Ascending aorta (tissue), 2 donors: ENCODE measurements around the gene DDX31. TPM values are rescaled to one million over a fixed set of nuclear protein-coding genes. Genes with fewer than 3 reads are reported as not detected.

Experiments used
- DNase-seq, 2 donors: peaks; one replicate each; pipeline ENCODE4 v3.0.0-alpha.2; 2019; ENCODE audit warnings: low spot score in 2 of 2
- H3K27ac ChIP-seq, 2 donors: fragments of 200-600 bp; sonication (generic); one replicate each; pipeline ENCODE4 v1.5.1; 2016 to 2017; ENCODE audit warnings: mild to moderate bottlenecking in 1 of 2
- H3K27me3 ChIP-seq: fragments of 200-600 bp; sonication (generic); one replicate; pipeline ENCODE4 v1.5.1; 2017
- H3K36me3 ChIP-seq, 2 donors: fragments of 200-600 bp; sonication (generic); one replicate each; pipeline ENCODE4 v1.5.1; 2016
- H3K4me1 ChIP-seq, 2 donors: fragments of 200-600 bp; sonication (generic); one replicate each; pipeline ENCODE4 v1.5.1; 2016 to 2017; ENCODE audit warnings: mild to moderate bottlenecking in 1 of 2
- H3K4me3 ChIP-seq, 2 donors: fragments of 200-600 bp; sonication (generic); one replicate each; pipeline ENCODE4 v1.5.1; 2016 to 2017; ENCODE audit warnings: mild to moderate bottlenecking in 1 of 2
- H3K9me3 ChIP-seq, 2 donors: fragments of 200-600 bp; sonication (generic); one replicate each; pipeline ENCODE4 v1.5.1; 2016
- intact Hi-C: fragments of 100-400 bp; cut with DNase I; formaldehyde crosslinking; loops from one replicate; pipeline ENCODE4 v1.15.1; 2023
- total RNA-seq: library from RNA; depleted of rRNA; stranded (reverse); fragments of >200 nt; gene quantifications from one replicate; pipeline ENCODE4 v1.1.0, GENCODE V29; 2016
- TF ChIP-seq, protein P1 (sequence below), 3 experiments: fragments of 200-600 bp in 2 of 3; fragments of 450-650 bp in 1 of 3; sonication (generic) in 2 of 3; IDR thresholded peaks; one replicate each; pipeline ENCODE4 v1.5.1; 2016 to 2019; ENCODE audit warnings: antibody characterized with exemption in 3 of 3, mild to moderate bottlenecking in 1 of 3, moderate library complexity in 1 of 3

The DDX31 gene
- total RNA-seq, 1 donor from 2014 or later, result 20.4 TPM

DNA sequence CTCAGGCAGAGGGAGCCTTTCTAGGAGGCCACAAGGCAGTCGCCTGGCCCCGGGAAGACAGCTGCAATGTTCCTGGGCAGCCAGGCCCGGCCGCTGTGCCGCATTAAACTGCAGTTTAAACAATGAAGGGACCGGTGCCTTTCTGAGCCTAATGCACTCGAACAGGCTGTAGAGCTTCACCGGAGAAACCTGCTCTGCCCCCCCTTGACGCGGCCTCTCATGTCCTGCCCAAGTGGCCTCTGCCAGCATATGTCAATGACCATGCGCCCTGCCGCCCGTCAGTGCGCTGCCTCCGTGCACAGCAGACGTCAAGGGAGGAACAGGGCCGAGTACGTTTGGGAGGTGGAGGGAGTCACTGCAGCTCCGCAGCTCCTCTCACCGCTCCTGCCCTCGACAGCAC lies 125.8 kb downstream of the DDX31 start:
- Histone ChIP-seq H3K4me3 (no peak overlapping the region), H3K4me1 (no peaks in the 10 kb centered on the region), H3K27me3 (peaks cover 11% of the 10 kb centered on the region), H3K9me3 (no peaks in the 10 kb centered on the region), H3K27ac (no peak overlapping the region), H3K36me3 (no peaks in the 10 kb centered on the region)
- TF ChIP-seq, protein P1, sequence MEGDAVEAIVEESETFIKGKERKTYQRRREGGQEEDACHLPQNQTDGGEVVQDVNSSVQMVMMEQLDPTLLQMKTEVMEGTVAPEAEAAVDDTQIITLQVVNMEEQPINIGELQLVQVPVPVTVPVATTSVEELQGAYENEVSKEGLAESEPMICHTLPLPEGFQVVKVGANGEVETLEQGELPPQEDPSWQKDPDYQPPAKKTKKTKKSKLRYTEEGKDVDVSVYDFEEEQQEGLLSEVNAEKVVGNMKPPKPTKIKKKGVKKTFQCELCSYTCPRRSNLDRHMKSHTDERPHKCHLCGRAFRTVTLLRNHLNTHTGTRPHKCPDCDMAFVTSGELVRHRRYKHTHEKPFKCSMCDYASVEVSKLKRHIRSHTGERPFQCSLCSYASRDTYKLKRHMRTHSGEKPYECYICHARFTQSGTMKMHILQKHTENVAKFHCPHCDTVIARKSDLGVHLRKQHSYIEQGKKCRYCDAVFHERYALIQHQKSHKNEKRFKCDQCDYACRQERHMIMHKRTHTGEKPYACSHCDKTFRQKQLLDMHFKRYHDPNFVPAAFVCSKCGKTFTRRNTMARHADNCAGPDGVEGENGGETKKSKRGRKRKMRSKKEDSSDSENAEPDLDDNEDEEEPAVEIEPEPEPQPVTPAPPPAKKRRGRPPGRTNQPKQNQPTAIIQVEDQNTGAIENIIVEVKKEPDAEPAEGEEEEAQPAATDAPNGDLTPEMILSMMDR (IDR thresholded peaks at IDR 0.05), result no peak
- intact Hi-C loops, result no loop called here
- DNase-seq, result no peak

DNA sequence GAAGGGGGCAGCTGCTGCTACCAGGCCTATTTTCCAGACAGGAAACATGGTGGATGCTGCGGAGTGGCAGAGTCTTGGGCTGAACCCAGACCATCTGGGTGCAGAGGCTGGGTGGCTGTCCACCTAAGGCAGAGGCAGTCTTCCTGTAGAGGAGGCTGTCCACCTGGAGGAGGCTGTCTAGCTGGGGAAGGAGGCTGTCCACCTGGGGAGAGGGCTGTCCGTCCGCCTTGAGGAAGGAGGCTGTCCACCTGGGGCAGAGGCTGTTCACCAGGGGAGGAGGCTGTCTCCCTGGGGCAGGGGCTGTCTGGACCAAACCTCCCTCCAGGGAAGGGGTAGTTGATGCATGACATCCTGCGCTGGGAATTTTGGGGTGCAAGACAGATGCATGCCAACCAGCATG lies 126.5 kb downstream of the DDX31 start:
- Histone ChIP-seq H3K4me3 (no peak overlapping the region), H3K4me1 (no peaks in the 10 kb centered on the region), H3K36me3 (no peaks in the 10 kb centered on the region), H3K9me3 (no peaks in the 10 kb centered on the region), H3K27me3 (peaks cover 11% of the 10 kb centered on the region), H3K27ac (no peak overlapping the region)
- no peak for DNase-seq
- intact Hi-C loops, result no loop called here
- TF ChIP-seq, protein P1 (IDR thresholded peaks at IDR 0.05), result no peak

Other genes starting within 250 kb of the DDX31 start
- gene BARHL1, start 87.4 kb downstream of the DDX31 start, total RNA-seq, result not detected
- 9.8 TPM for gene GTF3C4, start 481 bp upstream of the DDX31 start, total RNA-seq
- gene AK8, start 208.3 kb upstream of the DDX31 start, total RNA-seq, result not detected
- 5.9 TPM for gene SPACA9, start 208.9 kb upstream of the DDX31 start, total RNA-seq